Loucy (cell line): ENCODE results near the gene MOGAT1.

ENCODE experiments used
- H2AFZ ChIP-seq: fragments of 200-600 bp; sonication (generic); 2 replicates; pipeline ENCODE4 v1.6.0; 2016; ENCODE audit warnings: antibody characterized with exemption, mild to moderate bottlenecking, low read length, moderate library complexity
- H3F3A ChIP-seq: fragments of 200-600 bp; 2 replicates; pipeline ENCODE4 v1.6.0; 2016; ENCODE audit warnings: antibody characterized with exemption, low read depth, mild to moderate bottlenecking
- H3K27me3 ChIP-seq: fragments of 200-600 bp; sonication (generic); 2 replicates; pipeline ENCODE4 v1.6.1; 2014; ENCODE audit warnings: low read length, mild to moderate bottlenecking; ENCODE audit not compliant: insufficient read depth, poor library complexity, severe bottlenecking
- H3K36me3 ChIP-seq: fragments of 200-600 bp; sonication (generic); 2 replicates; pipeline ENCODE4 v1.6.1; 2016; ENCODE audit warnings: low read length; ENCODE audit not compliant: insufficient read depth
- H3K4me1 ChIP-seq: fragments of 200-600 bp; sonication (generic); 2 replicates; pipeline ENCODE4 v1.5.1; 2014; ENCODE audit warnings: low read length, mild to moderate bottlenecking; ENCODE audit not compliant: insufficient read depth, poor library complexity, severe bottlenecking
- H3K4me2 ChIP-seq: fragments of 200-600 bp; sonication (generic); 2 replicates; pipeline ENCODE4 v1.6.0; 2014; ENCODE audit warnings: antibody characterized with exemption, low read length, low read depth, mild to moderate bottlenecking; ENCODE audit not compliant: poor library complexity, severe bottlenecking
- H3K4me3 ChIP-seq: fragments of 200-600 bp; sonication (generic); 2 replicates; pipeline ENCODE4 v1.5.1; 2014; ENCODE audit warnings: low read length, mild to moderate bottlenecking, mixed read lengths; ENCODE audit not compliant: poor library complexity, severe bottlenecking
- H3K79me2 ChIP-seq: fragments of 200-600 bp; sonication (generic); 2 replicates; pipeline ENCODE4 v1.6.1; 2014; ENCODE audit warnings: low read length; ENCODE audit not compliant: insufficient read depth
- H3K9ac ChIP-seq: fragments of 200-600 bp; sonication (generic); 2 replicates; pipeline ENCODE4 v1.6.0; 2014; ENCODE audit warnings: mild to moderate bottlenecking, low read depth, low read length, moderate library complexity; ENCODE audit not compliant: poor library complexity, severe bottlenecking
- H3K9me2 ChIP-seq: fragments of 200-600 bp; sonication (generic); replicated peaks from 2 replicates; pipeline ENCODE4 v1.6.1; 2016; ENCODE audit warnings: low read depth, low read length, mixed read lengths
- H3K9me3 ChIP-seq: fragments of 200-600 bp; sonication (generic); 2 replicates; pipeline ENCODE4 v1.6.1; 2014; ENCODE audit warnings: mild to moderate bottlenecking, antibody characterized with exemption, low read length, low read depth; ENCODE audit not compliant: insufficient read depth
- H4K20me1 ChIP-seq: fragments of 200-600 bp; sonication (generic); 2 replicates; pipeline ENCODE4 v1.6.0; 2014; ENCODE audit warnings: antibody characterized with exemption, low read length, mild to moderate bottlenecking; ENCODE audit not compliant: insufficient read depth, poor library complexity, severe bottlenecking
- EZH2phosphoT487 ChIP-seq: fragments of 200-600 bp; IDR thresholded peaks from 2 replicates; pipeline ENCODE4 v1.6.1; 2018; ENCODE audit warnings: antibody characterized with exemption, mild to moderate bottlenecking, moderate library complexity, borderline replicate concordance
- TF ChIP-seq, protein P1 (sequence below): fragments of 200-600 bp; sonication (generic); conservative IDR thresholded peaks from 2 replicates; pipeline ENCODE4 v1.5.1; 2014; ENCODE audit warnings: mild to moderate bottlenecking, antibody characterized with exemption, low read length

The MOGAT1 gene

GRCh38 chr2:222672068-222672401, 577 bp downstream of the MOGAT1 start:
- no peaks in the 10 kb centered on the region for H3K36me3 ChIP-seq
- TF ChIP-seq EZH2phosphoT487 = no peak
- TF ChIP-seq, protein P1, sequence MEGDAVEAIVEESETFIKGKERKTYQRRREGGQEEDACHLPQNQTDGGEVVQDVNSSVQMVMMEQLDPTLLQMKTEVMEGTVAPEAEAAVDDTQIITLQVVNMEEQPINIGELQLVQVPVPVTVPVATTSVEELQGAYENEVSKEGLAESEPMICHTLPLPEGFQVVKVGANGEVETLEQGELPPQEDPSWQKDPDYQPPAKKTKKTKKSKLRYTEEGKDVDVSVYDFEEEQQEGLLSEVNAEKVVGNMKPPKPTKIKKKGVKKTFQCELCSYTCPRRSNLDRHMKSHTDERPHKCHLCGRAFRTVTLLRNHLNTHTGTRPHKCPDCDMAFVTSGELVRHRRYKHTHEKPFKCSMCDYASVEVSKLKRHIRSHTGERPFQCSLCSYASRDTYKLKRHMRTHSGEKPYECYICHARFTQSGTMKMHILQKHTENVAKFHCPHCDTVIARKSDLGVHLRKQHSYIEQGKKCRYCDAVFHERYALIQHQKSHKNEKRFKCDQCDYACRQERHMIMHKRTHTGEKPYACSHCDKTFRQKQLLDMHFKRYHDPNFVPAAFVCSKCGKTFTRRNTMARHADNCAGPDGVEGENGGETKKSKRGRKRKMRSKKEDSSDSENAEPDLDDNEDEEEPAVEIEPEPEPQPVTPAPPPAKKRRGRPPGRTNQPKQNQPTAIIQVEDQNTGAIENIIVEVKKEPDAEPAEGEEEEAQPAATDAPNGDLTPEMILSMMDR = no peak
- H3K27me3 ChIP-seq = no peaks in the 10 kb centered on the region
- H2AFZ ChIP-seq = no peak overlapping the region
- no peak overlapping the region for H3K9ac ChIP-seq
- no peaks in the 10 kb centered on the region for H3K4me1 ChIP-seq
- H3K9me2 ChIP-seq = no peaks in the 10 kb centered on the region
- H3K79me2 ChIP-seq = no peaks in the 10 kb centered on the region
- H3K4me3 ChIP-seq = no peak overlapping the region
- H3K9me3 ChIP-seq = no peaks in the 10 kb centered on the region
- no peaks in the 10 kb centered on the region for H3F3A ChIP-seq
- no peak overlapping the region for H3K4me2 ChIP-seq
- no peaks in the 10 kb centered on the region for H4K20me1 ChIP-seq

- no peak overlapping the region for H3K9ac ChIP-seq
- TF ChIP-seq EZH2phosphoT487 = no peak
- TF ChIP-seq, protein P1 = no peak
- no peaks in the 10 kb centered on the region for H3K9me3 ChIP-seq
- no peaks in the 10 kb centered on the region for H3K4me1 ChIP-seq
- no peaks in the 10 kb centered on the region for H3K27me3 ChIP-seq
- no peaks in the 10 kb centered on the region for H4K20me1 ChIP-seq
- no peak overlapping the region for H3K4me3 ChIP-seq
- no peak overlapping the region for H3K4me2 ChIP-seq
- no peaks in the 10 kb centered on the region for H3K79me2 ChIP-seq
- H3F3A ChIP-seq = no peaks in the 10 kb centered on the region
- H3K36me3 ChIP-seq = no peaks in the 10 kb centered on the region
- no peak overlapping the region for H2AFZ ChIP-seq
- H3K9me2 ChIP-seq = no peaks in the 10 kb centered on the region
Measured at GRCh38 chr2:222673273-222673672, 1.8 kb downstream of the MOGAT1 start.

- TF ChIP-seq, protein P1 = no peak
- TF ChIP-seq EZH2phosphoT487 = no peak
- Histone ChIP-seq H3K9me3 (no peaks in the 10 kb centered on the region), H3F3A (no peaks in the 10 kb centered on the region), H3K36me3 (no peaks in the 10 kb centered on the region), H3K4me2 (no peak overlapping the region), H3K27me3 (no peaks in the 10 kb centered on the region), H3K9me2 (no peaks in the 10 kb centered on the region), H3K9ac (no peak overlapping the region), H3K79me2 (no peaks in the 10 kb centered on the region), H3K4me1 (no peaks in the 10 kb centered on the region), H4K20me1 (no peaks in the 10 kb centered on the region), H2AFZ (no peak overlapping the region), H3K4me3 (no peak overlapping the region)
Measured at GRCh38 chr2:222673883-222674282, 2.4 kb downstream of the MOGAT1 start.
